Measurements from ENCODE around the gene WDR81.
"Not testable (repeated sequence)": the region's sequence is repeated elsewhere in the genome, so short reads cannot be mapped to it uniquely, and the experiment has no call there.

Gene WDR81

GRCh38 chr17:1713878-1714426 lies 10.6 kb upstream of the WDR81 start:
- DNase-seq = no peak

GRCh38 chr17:1714427-1714979 lies 10.0 kb upstream of the WDR81 start:
- peak; percentile 86 to 92 for DNase-seq

GRCh38 chr17:1714980-1715802 lies 9.3 kb upstream of the WDR81 start:
- DNase-seq = peak; percentile 27 to 46

GRCh38 chr17:1715803-1716075 lies 8.8 kb upstream of the WDR81 start:
- DNase-seq = no peak

- DNase-seq = peak; percentile 99
Observed at GRCh38 chr17:1716076-1716911, 8.2 kb upstream of the WDR81 start.

- peak; percentile 96 for DNase-seq
Observed at GRCh38 chr17:1716912-1717695, 7.4 kb upstream of the WDR81 start.

- no peak for DNase-seq
Observed at GRCh38 chr17:1718362-1719165, 5.9 kb upstream of the WDR81 start.

GRCh38 chr17:1720856-1721386 lies 3.6 kb upstream of the WDR81 start:
- DNase-seq = peak; percentile 28 to 55

- DNase-seq = not testable (repeated sequence)
Observed at GRCh38 chr17:1722022-1722421, 2.5 kb upstream of the WDR81 start.

GRCh38 chr17:1724869-1725641 lies 551 bp downstream of the WDR81 start:
- DNase-seq = no peak

GRCh38 chr17:1725642-1726511 lies 1.4 kb downstream of the WDR81 start:
- no peak for DNase-seq

- no peak for DNase-seq
Observed at GRCh38 chr17:1726626-1727257, 2.2 kb downstream of the WDR81 start.

- no peak for DNase-seq
Observed at GRCh38 chr17:1727258-1727789, 2.8 kb downstream of the WDR81 start.

GRCh38 chr17:1727876-1728630 lies 3.5 kb downstream of the WDR81 start:
- no peak for DNase-seq

GRCh38 chr17:1729966-1730325 lies 5.4 kb downstream of the WDR81 start:
- no peak for DNase-seq

- no peak for DNase-seq
Observed at GRCh38 chr17:1730326-1731193, 6.1 kb downstream of the WDR81 start.

GRCh38 chr17:1731194-1731506 lies 6.6 kb downstream of the WDR81 start:
- DNase-seq = no peak
